MCF 10A (cell line): ENCODE measurements around the gene CHSY3. TPM values are rescaled to one million over a fixed set of nuclear protein-coding genes. Genes with fewer than 3 reads are reported as not detected.

Source experiments
- BruUV-seq: library from RNA; stranded (reverse); fragments of 400-500 nt; replicated peaks from 2 replicates; lab custom pipeline; 2021; lab: Mats Ljungman, UMichigan
- CTCF ChIA-PET: fragments of 300-600 bp; sonication (Branson Sonifier 250); formaldehyde crosslinking; extraction: SDS; loops from one replicate; lab custom pipeline; 2021; ENCODE audit warnings: antibody characterized with exemption, inconsistent platforms; lab: Yijun Ruan, JAX
- POLR2A ChIA-PET: fragments of 300-600, 350-650 bp; sonication (Branson Sonifier 250); formaldehyde crosslinking; extraction: SDS; loops from one replicate; lab custom pipeline; 2020; ENCODE audit warnings: antibody characterized with exemption, inconsistent platforms; lab: Yijun Ruan, JAX
- DNase-seq: peaks from one replicate; pipeline ENCODE4 v3.0.0-alpha.2; 2018; ENCODE audit not compliant: unreplicated experiment
- H3K27ac Mint-ChIP-seq: one replicate; pipeline ENCODE4 v1.8.0; 2022; ENCODE audit warnings: mild to moderate bottlenecking, low read depth, mixed read lengths; ENCODE audit not compliant: unreplicated experiment
- H3K27me3 Mint-ChIP-seq: one replicate; pipeline ENCODE4 v1.8.0; 2022; ENCODE audit warnings: mixed read lengths; ENCODE audit not compliant: insufficient read depth, unreplicated experiment
- H3K36me3 Mint-ChIP-seq: one replicate; pipeline ENCODE4 v1.8.0; 2022; ENCODE audit warnings: mild to moderate bottlenecking, moderate library complexity, mixed read lengths; ENCODE audit not compliant: insufficient read depth, unreplicated experiment
- H3K4me1 Mint-ChIP-seq: one replicate; pipeline ENCODE4 v1.8.0; 2022; ENCODE audit warnings: mixed read lengths; ENCODE audit not compliant: insufficient read depth, unreplicated experiment
- H3K4me3 Mint-ChIP-seq: one replicate; pipeline ENCODE4 v1.8.0; 2022; ENCODE audit warnings: mild to moderate bottlenecking, moderate library complexity, mixed read lengths; ENCODE audit not compliant: unreplicated experiment
- H3K9me3 Mint-ChIP-seq: one replicate; pipeline ENCODE4 v1.8.0; 2022; ENCODE audit warnings: mixed read lengths; ENCODE audit not compliant: unreplicated experiment
- intact Hi-C: fragments of 100-400 bp; cut with micrococcal nuclease; formaldehyde crosslinking; loops from 2 replicates; pipeline ENCODE4 v1.14.1; 2022
- total RNA-seq: library from RNA; stranded (reverse); gene quantifications from 2 replicates; pipeline ENCODE4 v1.2.3, GENCODE V29; 2022
- TF ChIP-seq, protein P1 (sequence below): fragments of 200-600 bp; IDR thresholded peaks from one replicate; pipeline ENCODE4 v1.8.0; 2022; ENCODE audit warnings: antibody characterized with exemption, mild to moderate bottlenecking; ENCODE audit not compliant: unreplicated experiment

The CHSY3 gene
- total RNA-seq, 1 experiment from 2014 or later, result 0.82 TPM

DNA sequence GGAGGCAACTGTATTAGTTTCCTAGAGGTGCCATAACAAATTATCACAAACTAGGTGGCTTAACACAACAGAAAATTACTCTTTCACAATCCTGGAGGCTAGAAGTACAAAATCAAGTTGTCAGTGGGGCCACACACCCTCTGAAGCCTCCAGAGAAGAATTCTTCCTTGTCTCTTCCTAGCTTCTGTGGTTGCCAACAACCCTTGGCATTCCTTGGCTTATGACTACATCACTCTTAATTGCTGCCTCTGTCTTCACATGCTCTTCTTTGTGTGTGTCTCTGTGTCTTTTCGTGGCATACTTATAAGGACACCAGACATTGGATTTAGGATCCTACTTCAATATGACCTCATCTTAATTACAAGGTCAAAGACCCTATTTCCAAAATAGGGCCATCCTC lies 327.5 kb downstream of the CHSY3 start:
- TF ChIP-seq, protein P1, sequence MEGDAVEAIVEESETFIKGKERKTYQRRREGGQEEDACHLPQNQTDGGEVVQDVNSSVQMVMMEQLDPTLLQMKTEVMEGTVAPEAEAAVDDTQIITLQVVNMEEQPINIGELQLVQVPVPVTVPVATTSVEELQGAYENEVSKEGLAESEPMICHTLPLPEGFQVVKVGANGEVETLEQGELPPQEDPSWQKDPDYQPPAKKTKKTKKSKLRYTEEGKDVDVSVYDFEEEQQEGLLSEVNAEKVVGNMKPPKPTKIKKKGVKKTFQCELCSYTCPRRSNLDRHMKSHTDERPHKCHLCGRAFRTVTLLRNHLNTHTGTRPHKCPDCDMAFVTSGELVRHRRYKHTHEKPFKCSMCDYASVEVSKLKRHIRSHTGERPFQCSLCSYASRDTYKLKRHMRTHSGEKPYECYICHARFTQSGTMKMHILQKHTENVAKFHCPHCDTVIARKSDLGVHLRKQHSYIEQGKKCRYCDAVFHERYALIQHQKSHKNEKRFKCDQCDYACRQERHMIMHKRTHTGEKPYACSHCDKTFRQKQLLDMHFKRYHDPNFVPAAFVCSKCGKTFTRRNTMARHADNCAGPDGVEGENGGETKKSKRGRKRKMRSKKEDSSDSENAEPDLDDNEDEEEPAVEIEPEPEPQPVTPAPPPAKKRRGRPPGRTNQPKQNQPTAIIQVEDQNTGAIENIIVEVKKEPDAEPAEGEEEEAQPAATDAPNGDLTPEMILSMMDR, result no peak
- Mint-ChIP-seq H3K4me3 (no peak overlapping the region), H3K36me3 (no peaks in the 10 kb centered on the region), H3K4me1 (no peaks in the 10 kb centered on the region), H3K27ac (no peak overlapping the region), H3K27me3 (no peaks in the 10 kb centered on the region), H3K9me3 (no peaks in the 10 kb centered on the region)
- intact Hi-C loops, result no loop called here
- no TSS peak for BruUV-seq
- CTCF ChIA-PET, result interaction anchor here (0.6 kb wide), 1 partner anchor 16 kb away, joined by 4 read pairs; no protein-coding TSS in a partner anchor
- no peak for DNase-seq
- POLR2A ChIA-PET, result interaction anchor here (0.9 to 1.3 kb wide), 3 partner anchors 9 to 137 kb away, joined by 3 to 4 read pairs (median 3); no protein-coding TSS in a partner anchor

- no peak for DNase-seq
- intact Hi-C loops, result no loop called here
- H3K4me3 Mint-ChIP-seq, result no peak overlapping the region
- H3K27ac Mint-ChIP-seq, result no peak overlapping the region
- TF ChIP-seq, protein P1, result no peak
- no peaks in the 10 kb centered on the region for H3K9me3 Mint-ChIP-seq
- no peaks in the 10 kb centered on the region for H3K4me1 Mint-ChIP-seq
- no TSS peak for BruUV-seq
- ChIA-PET CTCF (no interaction called here), POLR2A (no interaction called here)
- H3K36me3 Mint-ChIP-seq, result no peaks in the 10 kb centered on the region
- no peaks in the 10 kb centered on the region for H3K27me3 Mint-ChIP-seq
These were observed 330.6 kb downstream of the CHSY3 start for GRCh38 chr5:130234816-130235215.

Other genes with a start within 250 kb of the CHSY3 start
- not detected in 2 replicates for gene MINAR2, start 156.4 kb upstream of the CHSY3 start, total RNA-seq